ENCODE results near the gene KCNMA1.

GRCh38 chr10:77648472-77648871, 10.9 kb upstream of the KCNMA1 start:
- TF ChIP-seq CHD4 (IDR thresholded peaks at IDR 0.05; ENCODE audit: insufficient read depth, insufficient replicate concordance, low read depth, low read length, poor library complexity, severe bottlenecking) (no peak), CTCF (IDR thresholded peaks at IDR 0.05 in 2 of 3, conservative IDR thresholded peaks at IDR 0.05 in 1 of 3; ENCODE audit: insufficient read depth in 2 of 3, low read depth in 1 of 3, low read length in 3 of 3) (no peak), L3MBTL2 (IDR thresholded peaks at IDR 0.05) (no peak), CHD1 (IDR thresholded peaks at IDR 0.05; ENCODE audit: low read length) (no peak), PRDM10 (IDR thresholded peaks at IDR 0.05; ENCODE audit: partially characterized antibody) (no peak), NFRKB (IDR thresholded peaks at IDR 0.05; ENCODE audit: low read depth) (no peak), ZNF274 (IDR thresholded peaks at IDR 0.05; ENCODE audit: borderline replicate concordance, low read depth, low read length) (no peak), CREB1 (IDR thresholded peaks at IDR 0.05) (no peak), CREB1 (CRISPR knock-in tag; IDR thresholded peaks at IDR 0.05) (no peak), FOXA1 (IDR thresholded peaks at IDR 0.05; ENCODE audit: borderline replicate concordance) (no peak), RCOR1 (IDR thresholded peaks at IDR 0.05; ENCODE audit: borderline replicate concordance in 1 of 2, low read depth in 2 of 2, low read length in 2 of 2) (no peak)
